Fibroblast of lung (primary cell): ENCODE measurements around the gene TMC3. TPM values are rescaled to one million over a fixed set of nuclear protein-coding genes. Genes with fewer than 3 reads are reported as not detected.

Source experiments
- DNase-seq, 2 donors: peaks; one replicate each; pipeline versions ENCODE4 v3.0.0 to v3.0.0-alpha.2; 2010; ENCODE audit warnings: low read depth in 2 of 2
- H2AFZ ChIP-seq: 2 replicates; pipeline ENCODE4 v1.5.1; 2012; ENCODE audit warnings: low read length, control low read depth, inconsistent platforms
- H3K27ac ChIP-seq: 2 replicates; pipeline ENCODE4 v1.5.1; 2011; ENCODE audit warnings: low read length, control low read depth; ENCODE audit not compliant: insufficient read depth
- H3K27me3 ChIP-seq: 2 replicates; pipeline ENCODE4 v1.5.1; 2011; ENCODE audit warnings: mild to moderate bottlenecking, low read length; ENCODE audit not compliant: control insufficient read depth, insufficient read depth
- H3K36me3 ChIP-seq: 2 replicates; pipeline ENCODE4 v1.5.1; 2011; ENCODE audit warnings: low read length; ENCODE audit not compliant: control insufficient read depth, insufficient read depth
- H3K4me1 ChIP-seq: 2 replicates; pipeline ENCODE4 v1.5.1; 2011; ENCODE audit warnings: low read length; ENCODE audit not compliant: control insufficient read depth, insufficient read depth; ENCODE audit errors: extremely low read depth
- H3K4me2 ChIP-seq: 2 replicates; pipeline ENCODE4 v1.5.1; 2011; ENCODE audit warnings: low read length, control low read depth; ENCODE audit not compliant: insufficient read depth; ENCODE audit errors: extremely low read depth
- H3K4me3 ChIP-seq, 4 experiments: fragments of 200-600 bp in 1 of 4; sonication (generic) in 1 of 4; replicated peaks in 1 of 4; 2 replicates each; pipeline ENCODE4 v1.5.1; 2011 to 2016; ENCODE audit warnings: low read length in 4 of 4, low read depth in 3 of 4, mild to moderate bottlenecking in 3 of 4, control low read depth in 2 of 4, inconsistent platforms in 1 of 4, mixed read lengths in 1 of 4; ENCODE audit not compliant: insufficient read depth in 1 of 4; ENCODE audit errors: control extremely low read depth in 1 of 4
- H3K79me2 ChIP-seq: 2 replicates; pipeline ENCODE4 v1.5.1; 2012; ENCODE audit warnings: mild to moderate bottlenecking, low read length, inconsistent platforms; ENCODE audit not compliant: control insufficient read depth, insufficient read depth
- H3K9ac ChIP-seq: 2 replicates; pipeline ENCODE4 v1.5.1; 2011; ENCODE audit warnings: mild to moderate bottlenecking, low read length, control low read depth; ENCODE audit not compliant: insufficient read depth
- H3K9me3 ChIP-seq: 2 replicates; pipeline ENCODE4 v1.5.1; 2012; ENCODE audit warnings: low read depth, low read length; ENCODE audit not compliant: control insufficient read depth, insufficient read depth
- H4K20me1 ChIP-seq: 2 replicates; pipeline ENCODE4 v1.5.1; 2011; ENCODE audit warnings: low read length; ENCODE audit not compliant: control insufficient read depth, insufficient read depth; ENCODE audit errors: extremely low read depth
- EZH2 ChIP-seq: IDR thresholded peaks from 2 replicates; pipeline ENCODE4 v1.5.1; 2012; ENCODE audit warnings: low read length, control low read depth, mild to moderate bottlenecking; ENCODE audit errors: missing control alignments
- polyA plus RNA-seq, 2 donors: library from polyadenylated mRNA; depleted of rRNA in 1 of 2; stranded (reverse) in 1 of 2; unstranded in 1 of 2; fragments of >200 nt; gene quantifications; 2 replicates each; pipeline ENCODE4 v1.2.1, GENCODE V29; 2011 to 2012; ENCODE audit warnings: missing spikeins in 1 of 2
- total RNA-seq: library from RNA; depleted of rRNA; stranded (reverse); fragments of >200 nt; gene quantifications from 2 replicates; pipeline ENCODE4 v1.2.1, GENCODE V29; 2014
- TF ChIP-seq, protein P1 (sequence below), 2 donors: IDR thresholded peaks in 1 of 2; conservative IDR thresholded peaks in 1 of 2; 1 replicate in 1 of 2; 2 replicates in 1 of 2; pipeline ENCODE4 v1.5.1; 2011 to 2012; ENCODE audit warnings: low read length in 2 of 2, control low read depth in 1 of 2, inconsistent platforms in 1 of 2, low read depth in 1 of 2, mild to moderate bottlenecking in 1 of 2

TMC3 gene
- total and polyA plus RNA-seq, 2 donors (not counting 1 experiment from before 2014, with no cell fraction given) = not detected

DNA sequence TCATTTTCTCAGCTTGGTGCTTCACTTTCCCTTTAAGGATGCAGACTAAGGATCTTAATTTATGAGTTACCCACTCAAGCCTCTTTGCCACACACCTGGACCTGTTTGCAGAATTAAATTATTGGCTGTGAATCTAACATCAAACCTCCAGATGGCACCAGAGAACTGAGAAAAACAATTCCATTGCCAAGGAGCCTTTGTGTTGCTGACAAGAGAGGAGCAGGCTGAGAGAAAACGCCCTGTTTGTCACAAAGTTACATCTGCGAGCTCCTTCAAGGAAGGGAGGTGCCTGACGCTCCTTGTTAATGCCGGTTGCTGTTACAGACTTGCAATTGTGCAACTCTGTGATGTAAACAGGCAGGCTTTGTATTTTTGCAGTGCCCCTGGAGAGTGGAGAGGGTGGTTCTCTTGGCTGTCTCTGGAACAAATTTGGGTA lies 36.3 kb upstream of the TMC3 start:
- DNase-seq = peak; percentile 56 to 94
- no peaks in the 10 kb centered on the region for H4K20me1 ChIP-seq
- no peaks in the 10 kb centered on the region for H3K79me2 ChIP-seq
- TF ChIP-seq, protein P1, sequence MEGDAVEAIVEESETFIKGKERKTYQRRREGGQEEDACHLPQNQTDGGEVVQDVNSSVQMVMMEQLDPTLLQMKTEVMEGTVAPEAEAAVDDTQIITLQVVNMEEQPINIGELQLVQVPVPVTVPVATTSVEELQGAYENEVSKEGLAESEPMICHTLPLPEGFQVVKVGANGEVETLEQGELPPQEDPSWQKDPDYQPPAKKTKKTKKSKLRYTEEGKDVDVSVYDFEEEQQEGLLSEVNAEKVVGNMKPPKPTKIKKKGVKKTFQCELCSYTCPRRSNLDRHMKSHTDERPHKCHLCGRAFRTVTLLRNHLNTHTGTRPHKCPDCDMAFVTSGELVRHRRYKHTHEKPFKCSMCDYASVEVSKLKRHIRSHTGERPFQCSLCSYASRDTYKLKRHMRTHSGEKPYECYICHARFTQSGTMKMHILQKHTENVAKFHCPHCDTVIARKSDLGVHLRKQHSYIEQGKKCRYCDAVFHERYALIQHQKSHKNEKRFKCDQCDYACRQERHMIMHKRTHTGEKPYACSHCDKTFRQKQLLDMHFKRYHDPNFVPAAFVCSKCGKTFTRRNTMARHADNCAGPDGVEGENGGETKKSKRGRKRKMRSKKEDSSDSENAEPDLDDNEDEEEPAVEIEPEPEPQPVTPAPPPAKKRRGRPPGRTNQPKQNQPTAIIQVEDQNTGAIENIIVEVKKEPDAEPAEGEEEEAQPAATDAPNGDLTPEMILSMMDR (conservative IDR thresholded peaks at IDR 0.05 in 1 of 2, IDR thresholded peaks at IDR 0.05 in 1 of 2; ENCODE audit: low read depth in 1 of 2, low read length in 2 of 2) = peak; percentile 37 to 55
- TF ChIP-seq EZH2 = no peak
- H3K4me3 ChIP-seq = no peak overlapping the region
- H3K36me3 ChIP-seq = no peaks in the 10 kb centered on the region
- no peaks in the 10 kb centered on the region for H3K9me3 ChIP-seq
- no peaks in the 10 kb centered on the region for H3K4me1 ChIP-seq
- no peak overlapping the region for H3K9ac ChIP-seq
- no peak overlapping the region for H2AFZ ChIP-seq
- H3K27ac ChIP-seq = no peak overlapping the region
- no peak overlapping the region for H3K4me2 ChIP-seq
- no peaks in the 10 kb centered on the region for H3K27me3 ChIP-seq

DNA sequence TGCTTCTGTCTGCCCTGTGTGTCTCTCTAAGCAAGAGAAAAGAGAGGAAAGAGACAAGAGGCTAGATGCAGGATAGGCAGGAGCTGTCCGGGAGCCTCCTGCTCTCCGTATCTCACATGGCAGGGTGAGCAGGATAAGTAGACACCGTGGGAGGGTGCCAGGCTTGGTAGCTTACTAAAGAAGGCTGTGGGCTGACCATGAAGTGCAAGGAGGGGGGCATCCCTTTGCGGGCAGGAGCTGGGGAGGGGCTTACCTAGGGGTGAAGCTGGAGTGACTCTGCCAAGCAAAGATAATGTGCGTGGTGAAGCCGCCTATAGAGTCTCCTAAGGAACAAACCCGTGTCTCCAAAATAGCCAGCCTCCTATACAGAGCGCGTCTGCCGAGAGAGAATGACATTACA lies 33.7 kb upstream of the TMC3 start:
- Histone ChIP-seq H3K4me1 (no peaks in the 10 kb centered on the region), H3K9me3 (no peaks in the 10 kb centered on the region), H2AFZ (no peak overlapping the region), H3K79me2 (no peaks in the 10 kb centered on the region), H3K36me3 (no peaks in the 10 kb centered on the region), H3K4me3 (no peak overlapping the region), H3K27ac (no peak overlapping the region), H3K9ac (no peak overlapping the region), H3K4me2 (no peak overlapping the region), H3K27me3 (no peaks in the 10 kb centered on the region), H4K20me1 (no peaks in the 10 kb centered on the region)
- no peak for DNase-seq
- no peak for TF ChIP-seq EZH2
- TF ChIP-seq, protein P1 (conservative IDR thresholded peaks at IDR 0.05 in 1 of 2, IDR thresholded peaks at IDR 0.05 in 1 of 2; ENCODE audit: low read depth in 1 of 2, low read length in 2 of 2) = no peak

DNA sequence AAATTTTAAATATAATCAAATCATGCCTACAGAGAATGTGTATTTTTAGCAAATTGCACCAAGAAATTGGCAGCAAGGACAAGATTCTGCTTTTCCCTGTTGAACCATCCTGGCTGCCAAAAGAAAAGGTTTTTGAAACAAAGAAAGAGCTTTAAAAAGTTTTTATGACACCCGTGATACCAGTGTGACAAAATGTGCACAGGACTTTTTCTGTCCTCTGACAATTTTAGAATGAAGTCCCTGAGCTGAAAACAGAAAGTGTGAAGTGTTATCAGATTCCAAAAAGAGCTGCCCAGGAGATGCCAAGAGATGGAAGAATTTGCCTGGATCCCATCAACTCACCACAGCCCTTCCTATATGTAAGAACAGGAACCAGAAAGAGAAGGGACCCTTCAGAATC lies 33.2 kb upstream of the TMC3 start:
- Histone ChIP-seq H3K9ac (no peak overlapping the region), H3K4me1 (no peaks in the 10 kb centered on the region), H4K20me1 (no peaks in the 10 kb centered on the region), H3K4me3 (no peak overlapping the region), H3K36me3 (no peaks in the 10 kb centered on the region), H3K27me3 (no peaks in the 10 kb centered on the region), H2AFZ (no peak overlapping the region), H3K4me2 (no peak overlapping the region), H3K9me3 (no peaks in the 10 kb centered on the region), H3K27ac (no peak overlapping the region), H3K79me2 (no peaks in the 10 kb centered on the region)
- TF ChIP-seq, protein P1 (conservative IDR thresholded peaks at IDR 0.05 in 1 of 2, IDR thresholded peaks at IDR 0.05 in 1 of 2; ENCODE audit: low read depth in 1 of 2, low read length in 2 of 2) = no peak
- no peak for TF ChIP-seq EZH2
- DNase-seq = no peak
